Measurements from ENCODE around the gene COMMD1. TPM values are rescaled to one million over a fixed set of nuclear protein-coding genes. Genes with fewer than 3 reads are reported as not detected.
"Not testable (repeated sequence)": the region's sequence is repeated elsewhere in the genome, so short reads cannot be mapped to it uniquely, and the experiment has no call there.

The COMMD1 gene
- total RNA-seq, 1 experiment from 2014 or later: 31.7 TPM

DNA sequence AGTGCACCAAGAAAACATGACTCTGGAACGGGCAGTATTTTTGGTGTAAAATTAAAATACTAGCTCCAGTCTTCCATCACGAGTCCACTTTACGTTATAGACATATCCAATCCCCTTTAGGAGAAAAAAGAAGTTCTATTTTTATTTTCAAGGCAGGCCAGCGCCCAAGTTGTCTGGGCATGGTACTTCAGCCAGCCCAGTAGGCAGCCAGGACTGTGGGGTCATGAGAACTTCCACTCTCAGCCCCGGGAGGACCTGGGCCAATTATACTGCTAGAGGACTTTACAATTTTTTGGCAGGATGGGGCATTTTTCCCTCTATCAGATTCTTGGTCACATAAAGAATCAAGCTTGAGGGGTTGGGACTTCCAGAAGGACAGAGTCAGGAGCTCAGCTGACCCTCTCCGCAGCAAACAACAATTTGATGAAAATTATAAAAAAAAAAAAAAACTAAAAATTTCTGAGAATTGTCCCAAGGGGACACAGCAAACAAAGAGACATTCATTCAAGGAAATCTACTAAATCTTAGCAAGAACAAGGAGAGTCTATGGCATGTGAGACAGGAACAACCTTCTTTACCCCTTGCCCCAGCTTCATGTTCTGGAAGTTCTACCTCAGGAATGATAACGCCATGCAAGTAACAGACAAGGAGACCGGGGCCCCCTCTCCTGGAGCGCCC, 253.1 kb downstream of the COMMD1 start:
- no peak overlapping the region for H3K9ac ChIP-seq (ENCODE audit: low read length)
- intact Hi-C loops (cut with micrococcal nuclease): no loop called here
- ATAC-seq (no peak), DNase-seq (no peak)
- no peaks in the 10 kb centered on the region for H3K36me3 ChIP-seq (ENCODE audit: low read depth, low read length)
- ChIA-PET POLR2A (ENCODE audit: unreplicated experiment) (no interaction called here), CTCF (no interaction called here)
- no peaks in the 10 kb centered on the region for H3F3A ChIP-seq (ENCODE audit: low read length, unreplicated experiment)
- no peak overlapping the region for H2AFZ ChIP-seq (ENCODE audit: low read length)
- no TSS peak for BruUV-seq (replicated peaks)
- H3K4me3 ChIP-seq (ENCODE audit: low read length): no peak overlapping the region
- H3K4me1 ChIP-seq (ENCODE audit: insufficient read depth, low read length): no peaks in the 10 kb centered on the region
- H3K27me3 ChIP-seq (ENCODE audit: low read length): no peaks in the 10 kb centered on the region
- H3K4me2 ChIP-seq (ENCODE audit: low read length): no peak overlapping the region
- no peak overlapping the region for H3K27ac ChIP-seq (ENCODE audit: low read length)
- H4K20me1 ChIP-seq (ENCODE audit: low read length): no peaks in the 10 kb centered on the region
- no peaks in the 10 kb centered on the region for H3K9me2 ChIP-seq (replicated peaks; ENCODE audit: low read length)
- H3K79me2 ChIP-seq (ENCODE audit: low read length): no peaks in the 10 kb centered on the region
- TF ChIP-seq EZH2 (IDR thresholded peaks at IDR 0.05; ENCODE audit: low read length, unreplicated experiment) (no peak), EZH2phosphoT487 (IDR thresholded peaks at IDR 0.05; ENCODE audit: borderline replicate concordance, low read length) (no peak)
- TF ChIP-seq, protein P1, sequence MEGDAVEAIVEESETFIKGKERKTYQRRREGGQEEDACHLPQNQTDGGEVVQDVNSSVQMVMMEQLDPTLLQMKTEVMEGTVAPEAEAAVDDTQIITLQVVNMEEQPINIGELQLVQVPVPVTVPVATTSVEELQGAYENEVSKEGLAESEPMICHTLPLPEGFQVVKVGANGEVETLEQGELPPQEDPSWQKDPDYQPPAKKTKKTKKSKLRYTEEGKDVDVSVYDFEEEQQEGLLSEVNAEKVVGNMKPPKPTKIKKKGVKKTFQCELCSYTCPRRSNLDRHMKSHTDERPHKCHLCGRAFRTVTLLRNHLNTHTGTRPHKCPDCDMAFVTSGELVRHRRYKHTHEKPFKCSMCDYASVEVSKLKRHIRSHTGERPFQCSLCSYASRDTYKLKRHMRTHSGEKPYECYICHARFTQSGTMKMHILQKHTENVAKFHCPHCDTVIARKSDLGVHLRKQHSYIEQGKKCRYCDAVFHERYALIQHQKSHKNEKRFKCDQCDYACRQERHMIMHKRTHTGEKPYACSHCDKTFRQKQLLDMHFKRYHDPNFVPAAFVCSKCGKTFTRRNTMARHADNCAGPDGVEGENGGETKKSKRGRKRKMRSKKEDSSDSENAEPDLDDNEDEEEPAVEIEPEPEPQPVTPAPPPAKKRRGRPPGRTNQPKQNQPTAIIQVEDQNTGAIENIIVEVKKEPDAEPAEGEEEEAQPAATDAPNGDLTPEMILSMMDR (conservative IDR thresholded peaks at IDR 0.05; ENCODE audit: low read depth, low read length): no peak
- no peaks in the 10 kb centered on the region for H3K9me3 ChIP-seq (ENCODE audit: low read length)

DNA sequence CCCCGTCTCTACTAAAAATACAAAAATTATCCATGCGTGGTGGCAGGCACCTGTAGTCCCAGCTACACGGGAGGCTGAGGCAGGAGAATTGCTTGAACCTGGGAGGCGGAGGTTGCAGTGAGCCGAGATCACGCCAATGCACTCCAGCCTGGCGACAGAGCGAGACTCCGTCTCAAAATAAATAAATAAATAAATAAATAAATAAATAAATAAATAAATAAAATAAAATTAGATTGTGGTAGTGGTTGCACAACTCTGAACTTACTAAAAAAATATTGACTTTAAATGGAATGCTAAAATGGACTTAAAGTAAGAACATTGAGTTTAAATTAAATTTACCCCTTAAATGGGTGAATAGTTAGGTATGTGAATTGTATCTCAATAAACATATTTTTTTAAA, 255.2 kb downstream of the COMMD1 start:
- H4K20me1 ChIP-seq (ENCODE audit: low read length); H3K9ac ChIP-seq (ENCODE audit: low read length); DNase-seq; H3K9me3 ChIP-seq (ENCODE audit: low read length); H3K9me2 ChIP-seq (replicated peaks; ENCODE audit: low read length); H3K4me2 ChIP-seq (ENCODE audit: low read length); H3K4me3 ChIP-seq (ENCODE audit: low read length); H3K27me3 ChIP-seq (ENCODE audit: low read length); H3K27ac ChIP-seq (ENCODE audit: low read length); ATAC-seq; intact Hi-C loops (cut with micrococcal nuclease); H2AFZ ChIP-seq (ENCODE audit: low read length); H3K4me1 ChIP-seq (ENCODE audit: insufficient read depth, low read length); CTCF ChIA-PET; H3K79me2 ChIP-seq (ENCODE audit: low read length); H3K36me3 ChIP-seq (ENCODE audit: low read depth, low read length); BruUV-seq (replicated peaks); POLR2A ChIA-PET (ENCODE audit: unreplicated experiment); H3F3A ChIP-seq (ENCODE audit: low read length, unreplicated experiment): not testable (repeated sequence)

GRCh38 chr2:62163106-62163831, 257.8 kb downstream of the COMMD1 start:
- POLR2A ChIA-PET (ENCODE audit: unreplicated experiment): interaction anchor here (0.6 kb wide), 1 partner anchor 14 kb away, joined by 4 read pairs; no protein-coding TSS in a partner anchor
- no peak for DNase-seq
- H3K4me3 ChIP-seq (ENCODE audit: low read length): no peak overlapping the region

More at GRCh38 chr2:62163106-62163831, 257.8 kb downstream of the COMMD1 start:
- no peaks in the 10 kb centered on the region for H3K36me3 ChIP-seq (ENCODE audit: low read depth, low read length)
- intact Hi-C loops (cut with micrococcal nuclease): no loop called here
- H3K9me2 ChIP-seq (replicated peaks; ENCODE audit: low read length): no peaks in the 10 kb centered on the region
- H3K79me2 ChIP-seq (ENCODE audit: low read length): no peaks in the 10 kb centered on the region
- CTCF ChIA-PET: no interaction called here
- no peak overlapping the region for H3K4me2 ChIP-seq (ENCODE audit: low read length)
- H3K27me3 ChIP-seq (ENCODE audit: low read length): no peaks in the 10 kb centered on the region
- TF ChIP-seq, protein P1 (conservative IDR thresholded peaks at IDR 0.05; ENCODE audit: low read depth, low read length): no peak
- TF ChIP-seq EZH2phosphoT487 (IDR thresholded peaks at IDR 0.05; ENCODE audit: borderline replicate concordance, low read length) (no peak), EZH2 (IDR thresholded peaks at IDR 0.05; ENCODE audit: low read length, unreplicated experiment) (no peak)
- no peaks in the 10 kb centered on the region for H3F3A ChIP-seq (ENCODE audit: low read length, unreplicated experiment)
- H2AFZ ChIP-seq (ENCODE audit: low read length): no peak overlapping the region
- H3K27ac ChIP-seq (ENCODE audit: low read length): no peak overlapping the region
- no peaks in the 10 kb centered on the region for H3K4me1 ChIP-seq (ENCODE audit: insufficient read depth, low read length)
- no peak for ATAC-seq
- no TSS peak for BruUV-seq (replicated peaks)
- no peak overlapping the region for H3K9ac ChIP-seq (ENCODE audit: low read length)
- H3K9me3 ChIP-seq (ENCODE audit: low read length): no peaks in the 10 kb centered on the region
- H4K20me1 ChIP-seq (ENCODE audit: low read length): no peaks in the 10 kb centered on the region

Data from PC-3 (cell line).